ENCODE measurements around the gene PI4K2B.
"Not testable (repeated sequence)": the region's sequence is repeated elsewhere in the genome, so short reads cannot be mapped to it uniquely, and the experiment has no call there.

PI4K2B gene

GRCh38 chr4:25240754-25241210, 6.9 kb downstream of the PI4K2B start:
- H3K4me3 ChIP-seq (replicated peaks; ENCODE audit: insufficient read depth, low read length); H3K27me3 ChIP-seq (ENCODE audit: insufficient read depth, poor library complexity, severe bottlenecking): not testable (repeated sequence)
- peak in 1 of 2 experiments; percentile 84 for DNase-seq (ENCODE audit: low read depth in 1 of 2, low spot score in 1 of 2)
- H3K27ac ChIP-seq (replicated peaks), result peak overlapping the region; percentile 57
- peak; percentile 86 for TF ChIP-seq SPI1 (IDR thresholded peaks at IDR 0.05; ENCODE audit: borderline replicate concordance, low read depth)

GRCh38 chr4:25242195-25242594, 8.4 kb downstream of the PI4K2B start:
- DNase-seq (ENCODE audit: low read depth in 1 of 2, low spot score in 1 of 2), result peak in 1 of 2 experiments; percentile 34
- not testable (repeated sequence) for H3K4me3 ChIP-seq (replicated peaks; ENCODE audit: insufficient read depth, low read length); H3K27me3 ChIP-seq (ENCODE audit: insufficient read depth, poor library complexity, severe bottlenecking); H3K27ac ChIP-seq (replicated peaks)
- TF ChIP-seq SPI1 (IDR thresholded peaks at IDR 0.05; ENCODE audit: borderline replicate concordance, low read depth), result peak; percentile 57; the same call in 1 of the 2 replicates

GRCh38 chr4:25245181-25245580, 11.3 kb downstream of the PI4K2B start:
- H3K27ac ChIP-seq (replicated peaks), result no peak overlapping the region
- no peak overlapping the region for H3K4me3 ChIP-seq (replicated peaks; ENCODE audit: insufficient read depth, low read length)
- no peaks in the 10 kb centered on the region for H3K27me3 ChIP-seq (ENCODE audit: insufficient read depth, poor library complexity, severe bottlenecking)
- TF ChIP-seq POLR2AphosphoS5 (IDR thresholded peaks at IDR 0.05; ENCODE audit: low read depth) (no peak), CTCF (IDR thresholded peaks at IDR 0.05; ENCODE audit: insufficient read depth, low read length) (no peak), GABPA (IDR thresholded peaks at IDR 0.05; ENCODE audit: low read depth) (no peak), SPI1 (IDR thresholded peaks at IDR 0.05; ENCODE audit: borderline replicate concordance, low read depth) (no peak), REST (IDR thresholded peaks at IDR 0.05; ENCODE audit: insufficient replicate concordance, low read depth) (no peak)
- no peak for DNase-seq (ENCODE audit: low read depth in 1 of 2, low spot score in 1 of 2)

GRCh38 chr4:25246680-25247611, 13.1 kb downstream of the PI4K2B start:
- H3K27me3 ChIP-seq (ENCODE audit: insufficient read depth, poor library complexity, severe bottlenecking), result no peaks in the 10 kb centered on the region
- no peak overlapping the region for H3K4me3 ChIP-seq (replicated peaks; ENCODE audit: insufficient read depth, low read length)
- H3K27ac ChIP-seq (replicated peaks), result no peak overlapping the region
- DNase-seq (ENCODE audit: low read depth in 1 of 2, low spot score in 1 of 2), result no peak
- TF ChIP-seq GABPA (IDR thresholded peaks at IDR 0.05; ENCODE audit: low read depth), result no peak

GRCh38 chr4:25248875-25249274, 15.0 kb downstream of the PI4K2B start:
- H3K27ac ChIP-seq (replicated peaks); H3K4me3 ChIP-seq (replicated peaks; ENCODE audit: insufficient read depth, low read length); DNase-seq (ENCODE audit: low read depth in 1 of 2, low spot score in 1 of 2); H3K27me3 ChIP-seq (ENCODE audit: insufficient read depth, poor library complexity, severe bottlenecking): not testable (repeated sequence)

GRCh38 chr4:25249494-25249893, 15.7 kb downstream of the PI4K2B start:
- DNase-seq (ENCODE audit: low read depth in 1 of 2, low spot score in 1 of 2); H3K4me3 ChIP-seq (replicated peaks; ENCODE audit: insufficient read depth, low read length); H3K27ac ChIP-seq (replicated peaks); H3K27me3 ChIP-seq (ENCODE audit: insufficient read depth, poor library complexity, severe bottlenecking): not testable (repeated sequence)

GRCh38 chr4:25252230-25253070, 18.6 kb downstream of the PI4K2B start:
- H3K27me3 ChIP-seq (ENCODE audit: insufficient read depth, poor library complexity, severe bottlenecking), result no peaks in the 10 kb centered on the region
- H3K4me3 ChIP-seq (replicated peaks; ENCODE audit: insufficient read depth, low read length), result no peak overlapping the region
- TF ChIP-seq REST (IDR thresholded peaks at IDR 0.05; ENCODE audit: insufficient replicate concordance, low read depth), result no peak
- no peak for TF ChIP-seq SPI1 (IDR thresholded peaks at IDR 0.05; ENCODE audit: borderline replicate concordance, low read depth)
- no peak for TF ChIP-seq POLR2AphosphoS5 (IDR thresholded peaks at IDR 0.05; ENCODE audit: low read depth)
- no peak for TF ChIP-seq GABPA (IDR thresholded peaks at IDR 0.05; ENCODE audit: low read depth)
- no peak for TF ChIP-seq CTCF (IDR thresholded peaks at IDR 0.05; ENCODE audit: insufficient read depth, low read length)
- H3K27ac ChIP-seq (replicated peaks), result no peak overlapping the region
- no peak for DNase-seq (ENCODE audit: low read depth in 1 of 2, low spot score in 1 of 2)

All from HL-60 (cell line).